ENCODE data around the gene HSDL1. TPM values are rescaled to one million over a fixed set of nuclear protein-coding genes. Genes with fewer than 3 reads are reported as not detected.

Gene HSDL1
- total RNA-seq, 1 donor from 2014 or later, result 223 TPM

DNA sequence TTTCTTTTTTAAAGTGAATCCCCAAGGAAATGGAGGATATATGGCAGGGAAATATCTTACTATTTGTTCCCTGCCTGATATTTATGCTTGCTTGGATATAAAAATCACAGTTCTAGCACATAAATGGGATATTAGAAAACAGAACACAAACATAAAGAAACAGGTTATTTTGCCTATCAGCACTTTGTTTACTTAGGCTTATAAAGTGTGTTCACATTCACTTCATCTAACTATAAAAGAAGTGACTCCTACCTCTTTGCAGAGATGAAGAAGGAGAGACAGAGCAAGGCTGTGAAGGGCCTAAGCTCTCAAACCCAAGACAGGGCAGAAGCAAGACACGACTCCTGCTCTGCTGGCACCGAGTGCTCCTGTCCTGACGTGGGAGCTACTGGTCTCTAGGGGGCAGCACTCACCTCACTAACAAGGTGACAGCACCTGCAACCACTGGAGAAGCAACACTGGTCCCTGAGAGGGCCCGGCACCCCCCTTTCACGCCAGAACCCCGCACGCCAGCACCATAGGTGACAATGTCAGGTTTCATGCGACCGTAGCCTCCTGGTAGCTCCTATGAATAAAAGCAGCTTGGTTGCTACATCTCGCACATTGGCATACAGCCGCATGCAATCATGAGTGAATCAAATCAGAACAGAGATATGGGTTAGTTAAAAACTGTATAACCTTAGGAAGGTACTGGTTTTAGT lies 60.3 kb downstream of the HSDL1 start:
- DNase-seq (ENCODE audit: low spot score in 2 of 2) (peak in 1 of 2 donors; percentile 52), FAIRE-seq (no peak)

DNA sequence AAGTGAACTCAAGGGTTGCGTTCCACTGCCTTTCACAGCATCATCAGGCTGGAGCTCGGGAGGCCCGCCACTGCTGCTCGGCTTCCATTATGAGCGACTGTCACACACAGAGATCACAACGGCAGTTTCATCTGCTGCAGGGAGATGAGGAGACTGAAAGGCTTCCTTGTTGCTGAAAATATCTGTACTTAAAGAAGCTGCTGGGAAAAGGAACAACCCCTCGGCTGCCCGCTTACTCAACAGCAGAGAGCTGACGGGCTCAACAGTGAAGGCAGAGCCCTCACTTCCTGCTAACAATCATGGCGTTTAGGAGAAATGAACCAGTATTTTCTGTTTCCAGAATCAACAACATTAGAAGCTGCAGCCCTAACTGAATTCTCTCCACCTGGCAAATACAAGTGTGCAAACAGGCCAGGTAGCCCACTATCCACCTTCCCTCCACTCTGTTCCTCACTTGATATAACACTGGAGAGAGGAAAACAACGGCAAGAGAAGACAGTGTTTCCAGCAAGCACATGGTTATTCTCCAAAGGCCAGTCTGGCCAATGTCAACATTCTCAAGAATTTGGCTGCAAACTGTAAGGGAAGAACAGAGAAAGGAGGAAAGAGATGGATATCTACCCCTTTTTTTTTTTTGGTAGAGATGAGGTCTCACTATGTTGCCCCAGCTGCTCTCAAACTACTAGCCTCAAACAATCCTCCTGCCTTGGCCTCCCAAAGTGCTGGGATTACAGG lies 62.0 kb downstream of the HSDL1 start:
- FAIRE-seq (no peak), DNase-seq (ENCODE audit: low spot score in 2 of 2) (no peak)

DNA sequence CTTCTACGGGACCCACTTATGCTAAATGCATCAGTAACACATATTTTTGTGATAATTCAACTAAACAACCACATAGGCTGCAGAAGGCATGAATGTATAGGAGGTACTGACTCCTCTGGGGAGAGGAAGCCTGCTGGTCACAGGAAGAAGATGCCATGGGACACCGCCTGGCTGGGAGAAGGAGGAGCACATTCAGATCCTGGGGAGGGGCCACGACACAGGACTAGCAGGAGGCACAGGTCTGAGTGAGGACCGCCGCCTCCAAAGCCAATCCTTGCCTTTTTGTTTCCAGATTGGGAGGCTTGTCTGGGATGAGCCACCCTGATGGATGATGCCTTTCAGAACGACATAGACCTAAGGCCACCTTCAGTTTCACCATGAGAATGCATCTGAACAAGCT lies 62.9 kb downstream of the HSDL1 start:
- DNase-seq (ENCODE audit: low spot score in 2 of 2) (no peak), FAIRE-seq (no peak)

DNA sequence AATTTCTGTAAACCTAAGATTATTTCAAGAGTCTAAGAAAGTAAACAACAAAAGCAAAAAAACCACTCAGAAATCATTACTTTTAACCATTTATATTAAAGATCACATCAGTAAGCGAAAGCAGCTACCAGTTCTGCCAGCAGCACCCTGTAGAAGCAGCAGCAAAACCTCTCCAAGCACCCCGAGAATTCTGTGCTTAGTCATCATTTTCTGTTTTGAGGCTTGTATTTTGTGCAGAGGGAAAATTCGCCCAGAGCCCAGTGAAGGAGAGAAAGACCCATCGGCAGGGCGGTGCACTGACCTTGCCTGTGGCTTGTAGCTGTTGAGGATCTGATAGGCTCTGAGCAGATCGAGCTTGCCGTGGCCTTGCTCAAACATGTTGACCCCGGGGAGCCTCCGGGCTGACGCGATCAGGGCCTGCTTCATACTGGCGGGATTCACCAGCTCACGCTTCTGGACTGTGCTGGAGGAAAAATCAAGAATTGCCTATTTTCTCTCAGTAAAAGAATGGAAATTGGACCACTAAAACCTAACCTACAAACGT lies 63.5 kb downstream of the HSDL1 start:
- FAIRE-seq (no peak), DNase-seq (ENCODE audit: low spot score in 2 of 2) (no peak)

DNA sequence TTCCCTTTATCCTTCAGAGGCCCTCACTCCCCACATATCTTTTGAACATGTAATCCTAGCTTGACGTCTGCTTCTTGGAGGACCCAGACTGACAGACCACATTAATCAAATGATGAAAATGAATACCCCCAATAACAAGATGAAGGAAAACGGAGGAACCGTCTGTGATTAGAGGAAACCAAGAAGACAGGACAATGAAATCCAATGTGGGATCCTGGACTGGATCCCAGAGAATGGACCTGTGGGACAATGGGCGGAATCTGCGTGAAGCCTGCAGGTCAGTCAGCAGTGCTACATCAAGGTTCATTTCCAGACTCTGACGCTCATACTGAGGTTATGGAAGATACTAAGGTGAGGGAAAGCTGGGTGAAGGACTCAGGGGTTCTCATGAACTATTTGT lies 64.2 kb downstream of the HSDL1 start:
- no peak for DNase-seq (ENCODE audit: low spot score in 2 of 2)
- no peak for FAIRE-seq

DNA sequence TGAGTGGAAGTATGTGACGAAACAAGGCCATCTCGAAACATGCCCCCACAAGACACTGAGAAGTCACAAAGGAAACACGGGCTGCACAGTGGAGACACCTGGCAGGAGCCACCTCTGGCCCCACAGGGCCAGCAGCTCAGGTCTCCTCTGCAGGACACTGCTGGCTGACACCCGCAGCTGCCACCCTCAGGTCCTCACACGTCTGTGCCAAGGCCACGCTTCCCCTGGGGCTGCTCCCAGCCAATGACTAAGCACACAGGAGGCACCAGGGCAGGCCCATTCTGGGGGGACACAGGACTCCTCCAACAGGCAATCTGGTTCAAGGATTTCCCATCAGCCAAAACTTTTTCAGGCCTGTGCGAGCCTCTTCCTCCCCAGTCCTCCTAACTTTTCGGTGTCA lies 64.6 kb downstream of the HSDL1 start:
- no peak for DNase-seq (ENCODE audit: low spot score in 2 of 2)
- no peak for FAIRE-seq

DNA sequence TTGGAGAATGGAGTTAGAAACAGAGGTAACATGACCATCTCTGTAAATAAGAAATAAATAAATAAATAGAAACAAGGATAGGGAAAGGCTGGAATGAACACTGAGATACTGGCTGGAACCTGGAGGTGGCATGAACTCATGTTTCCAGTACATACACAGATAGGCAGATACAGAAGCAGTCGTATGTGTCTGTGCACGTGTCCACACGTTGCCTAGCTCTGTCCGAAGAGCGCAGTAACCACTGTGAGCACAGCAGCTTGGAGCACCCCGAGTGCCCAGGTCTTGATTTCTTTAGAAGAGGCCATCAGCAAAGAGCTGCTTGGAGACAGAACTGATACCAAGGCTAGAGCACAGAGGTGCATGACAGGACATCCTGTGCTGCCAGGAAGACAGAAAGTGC lies 65.3 kb downstream of the HSDL1 start:
- FAIRE-seq (no peak), DNase-seq (ENCODE audit: low spot score in 2 of 2) (no peak)

DNA sequence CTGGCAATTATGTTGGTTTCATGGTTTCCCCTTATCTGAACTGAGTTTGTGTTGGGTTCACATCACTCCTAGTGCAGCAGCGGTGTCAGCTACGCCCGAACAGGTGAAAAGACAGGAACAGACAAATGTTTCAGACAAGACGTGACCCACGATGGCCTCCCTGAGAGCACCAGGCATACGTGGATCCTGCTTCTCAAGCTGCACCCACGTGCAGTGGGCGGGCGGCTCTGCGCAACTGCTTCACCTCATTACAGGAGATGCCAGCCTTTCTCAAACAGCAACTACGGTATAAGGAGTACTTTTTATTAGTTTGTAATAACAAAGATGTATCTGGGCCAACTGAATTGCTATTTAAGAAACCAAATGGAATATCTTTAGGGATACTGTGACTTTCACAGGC lies 69.6 kb downstream of the HSDL1 start:
- FAIRE-seq (no peak), DNase-seq (ENCODE audit: low spot score in 2 of 2) (no peak)

DNA sequence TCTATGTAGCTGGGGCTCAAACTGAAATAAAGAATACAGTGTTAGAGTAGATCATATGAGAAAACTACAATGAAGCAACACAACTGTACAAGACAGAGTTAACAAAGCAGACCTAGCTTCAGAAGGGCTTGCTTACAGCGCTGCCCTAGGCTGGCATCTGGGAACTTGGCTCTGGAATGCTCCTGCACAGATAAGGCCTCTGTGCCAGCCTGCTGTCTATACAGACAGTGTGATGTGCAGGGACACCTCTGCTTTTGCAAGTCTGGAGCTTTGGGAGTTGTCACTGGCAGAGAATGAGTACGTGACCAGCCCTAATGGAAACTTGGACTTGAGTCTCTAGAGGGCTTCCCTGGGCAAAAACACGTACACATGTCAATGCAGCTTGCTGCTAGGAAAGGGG lies 70.3 kb downstream of the HSDL1 start:
- FAIRE-seq (no peak), DNase-seq (ENCODE audit: low spot score in 2 of 2) (no peak)

Other genes with a start within 250 kb of the HSDL1 start
- gene MLYCD, start 246.1 kb downstream of the HSDL1 start, total RNA-seq, result 3.3 TPM
- gene OSGIN1, start 191.9 kb downstream of the HSDL1 start, total RNA-seq, result not detected
- gene NECAB2, start 176.9 kb downstream of the HSDL1 start, total RNA-seq, result 6.9 TPM
- gene SLC38A8, start 102.4 kb downstream of the HSDL1 start, total RNA-seq, result not detected
- gene MBTPS1, start 28.2 kb downstream of the HSDL1 start, total RNA-seq, result 76.6 TPM
- gene DNAAF1, start 131 bp upstream of the HSDL1 start, total RNA-seq, result 0.41 TPM
- 18.8 TPM for gene TAF1C, start 41.9 kb upstream of the HSDL1 start, total RNA-seq
- not detected for gene ADAD2, start 46.0 kb upstream of the HSDL1 start, total RNA-seq
- not detected for gene KCNG4, start 94.8 kb upstream of the HSDL1 start, total RNA-seq
- 0.82 TPM for gene WFDC1, start 149.7 kb upstream of the HSDL1 start, total RNA-seq
- gene ATP2C2, start 223.4 kb upstream of the HSDL1 start, total RNA-seq, result 6.1 TPM

Measured in frontal cortex (tissue), 4 donors.